Myometrial cell (primary cell): Measurements from ENCODE around the gene ALPI. TPM values are rescaled to one million over a fixed set of nuclear protein-coding genes. Genes with fewer than 3 reads are reported as not detected.

ENCODE experiments used
- total RNA-seq: library from RNA; depleted of rRNA; stranded (reverse); fragments of >200 nt; gene quantifications from 2 replicates; pipeline ENCODE4 v1.2.3, GENCODE V29; 2015

Gene ALPI
- total RNA-seq = not detected in 2 replicates

GRCh38 chr2:232455426-232456255 lies at the start of gene ALPI:
Gene ALPI, plus strand, starts transcription at chr2:232456153. Its CDS starts 47 bp downstream, at chr2:232456200.

GRCh38 chr2:232406556-232407310 lies 49.2 kb upstream of the ALPI start, which contains the start of gene ALPG:
Gene ALPG, plus strand, starts transcription at chr2:232406844. Its CDS starts 51 bp downstream, at chr2:232406895.

DNA sequence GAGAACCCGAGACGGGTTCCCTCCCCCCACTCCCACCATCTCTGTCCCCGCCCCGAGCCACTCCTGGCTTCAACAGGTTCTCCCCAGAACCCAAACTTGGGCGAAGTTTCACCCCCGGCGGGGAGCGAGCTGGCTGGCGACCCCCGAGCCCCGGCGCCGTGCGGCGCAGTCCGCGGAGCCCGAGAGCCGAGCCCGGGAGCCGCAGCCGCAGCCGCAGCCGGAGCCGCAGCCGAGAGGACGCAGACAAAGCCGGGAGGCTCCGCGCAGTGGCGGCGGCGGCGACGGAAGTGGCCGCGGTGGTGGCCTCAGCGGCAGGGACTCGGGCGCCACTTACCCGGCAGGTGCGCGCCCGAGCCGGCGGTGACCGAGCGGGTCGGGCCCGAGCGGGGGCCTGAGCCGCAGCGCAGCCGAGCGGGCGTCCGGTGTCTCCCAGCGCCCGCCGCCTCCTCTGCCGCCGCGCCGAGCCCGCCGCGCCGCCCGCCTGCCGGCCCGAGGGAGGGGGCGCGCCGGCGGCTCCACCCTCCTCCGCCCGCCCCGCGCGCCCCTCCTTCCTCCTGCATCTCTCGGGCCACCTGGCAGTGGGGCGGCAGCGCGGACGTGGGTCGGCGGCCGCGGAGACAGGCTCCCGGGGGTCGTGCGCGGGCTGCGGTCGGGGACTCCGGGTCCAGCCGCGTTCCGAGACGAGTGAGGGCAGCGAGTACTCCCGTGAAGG lies 31.6 kb downstream of the ALPI start, which contains the start of gene ECEL1:
Gene ECEL1 (minus strand): TSS at position 450 of the 712 bp plus-strand sequence. CDS start 1,181 bp downstream, outside the sequence.

Other genes with a start within 250 kb of the ALPI start
- not detected in 2 replicates for gene ALPP, start 77.4 kb upstream of the ALPI start, total RNA-seq
- gene ALPG, start 49.3 kb upstream of the ALPI start, total RNA-seq = not detected in 2 replicates
- not detected in 2 replicates for gene ECEL1, start 31.7 kb downstream of the ALPI start, total RNA-seq
- gene PRSS56, start 64.2 kb downstream of the ALPI start, total RNA-seq = not detected in 2 replicates
- gene CHRND, start 70.0 kb downstream of the ALPI start, total RNA-seq = not detected in 2 replicates
- not detected in 2 replicates for gene CHRNG, start 83.5 kb downstream of the ALPI start, total RNA-seq
- 1.8 and 2.0 TPM in 2 replicates for gene TIGD1, start 94.4 kb downstream of the ALPI start, total RNA-seq
- gene EIF4E2, start 94.5 kb downstream of the ALPI start, total RNA-seq = 69.5 and 90.0 TPM in 2 replicates
- not detected in 2 replicates for gene EFHD1, start 177.5 kb downstream of the ALPI start, total RNA-seq
- 28.0 and 36.6 TPM in 2 replicates for gene GIGYF2, start 241.2 kb downstream of the ALPI start, total RNA-seq